Activated CD8-positive, alpha-beta memory T cell treated with anti-CD3 and anti-CD28 coated beads, Interleukin-2, amount 50 U/mL, for 4 hours (primary cell): Measurements from ENCODE around the gene IL1RAPL1.

Experiments
- DNase-seq: peaks from one replicate; pipeline ENCODE4 v3.0.0-alpha.2; 2020

IL1RAPL1 gene

DNA sequence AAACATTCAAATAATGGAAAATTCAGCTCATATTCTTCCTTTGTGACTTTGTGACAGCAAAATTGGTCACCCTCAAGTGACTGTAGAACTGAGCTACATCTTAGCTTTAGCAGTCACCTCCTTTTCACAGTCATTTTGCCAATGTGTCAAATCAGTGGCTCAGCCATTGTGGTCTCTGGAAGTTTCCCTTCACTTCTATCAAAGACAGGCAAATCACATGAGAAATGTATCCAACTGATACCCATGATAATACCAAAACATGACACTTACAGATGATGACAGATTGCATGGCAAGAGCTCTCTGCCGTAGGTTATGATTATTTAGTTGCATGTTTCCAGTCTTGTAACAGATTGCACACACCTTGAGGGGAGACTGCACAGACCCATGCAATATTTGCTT, 1078.3 kb downstream of the IL1RAPL1 start:
- DNase-seq = no peak

DNA sequence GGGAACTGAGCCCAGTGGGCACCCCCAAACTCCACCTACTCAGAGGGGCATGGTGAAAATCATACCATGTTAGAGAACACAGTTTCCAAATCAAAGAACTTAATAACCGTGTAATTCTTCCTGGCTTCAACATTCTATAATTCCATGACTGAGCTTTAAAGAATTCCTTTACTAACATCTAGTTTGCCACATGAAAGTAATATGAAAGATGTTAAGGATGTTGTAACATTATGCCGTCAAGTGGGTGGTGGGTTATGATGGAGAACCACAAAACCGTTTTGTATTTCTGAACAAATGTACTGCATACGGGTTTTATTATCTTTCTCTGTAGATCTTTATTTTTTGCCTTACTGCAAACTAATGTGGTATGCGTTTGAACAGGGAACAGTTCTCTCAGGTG, 1079.1 kb downstream of the IL1RAPL1 start:
- DNase-seq = no peak

DNA sequence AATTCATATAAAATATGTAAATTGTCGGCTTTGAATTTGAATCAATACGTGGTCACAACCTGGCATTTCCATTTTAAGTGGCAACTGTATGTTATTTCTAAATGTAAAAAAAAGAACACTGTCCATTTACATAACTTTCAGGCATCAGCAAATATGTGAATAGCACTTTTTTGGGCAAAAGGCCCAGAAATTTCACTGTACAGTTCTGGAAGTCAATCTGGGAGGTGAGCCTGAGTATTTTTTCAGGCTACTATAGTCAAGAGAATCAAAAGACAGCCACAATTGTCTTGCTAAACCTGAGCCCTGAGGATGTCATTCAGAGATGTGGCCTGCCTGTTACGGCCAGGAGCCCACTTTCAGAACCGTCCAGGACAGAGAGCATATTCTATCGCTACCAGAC, 1084.2 kb downstream of the IL1RAPL1 start:
- DNase-seq = no peak

DNA sequence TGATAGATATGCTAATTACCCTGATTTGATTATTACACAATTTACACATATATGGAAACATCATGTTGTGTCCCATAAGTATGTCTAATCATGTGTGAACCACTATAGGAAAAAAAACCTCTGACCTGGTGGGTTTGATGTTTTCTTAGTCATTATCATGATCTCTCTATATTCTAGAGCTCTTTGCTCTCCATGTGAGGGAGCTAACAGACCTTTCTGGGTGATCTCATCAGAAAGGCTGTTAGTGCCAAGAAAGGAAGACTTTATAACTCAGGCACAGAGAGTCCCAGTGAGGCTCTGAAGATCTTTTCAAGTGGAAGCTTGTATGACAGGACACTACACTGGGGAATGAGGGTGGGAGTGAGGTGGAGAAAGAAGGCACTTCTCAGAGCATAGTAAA, 1100.4 kb downstream of the IL1RAPL1 start:
- DNase-seq = no peak

DNA sequence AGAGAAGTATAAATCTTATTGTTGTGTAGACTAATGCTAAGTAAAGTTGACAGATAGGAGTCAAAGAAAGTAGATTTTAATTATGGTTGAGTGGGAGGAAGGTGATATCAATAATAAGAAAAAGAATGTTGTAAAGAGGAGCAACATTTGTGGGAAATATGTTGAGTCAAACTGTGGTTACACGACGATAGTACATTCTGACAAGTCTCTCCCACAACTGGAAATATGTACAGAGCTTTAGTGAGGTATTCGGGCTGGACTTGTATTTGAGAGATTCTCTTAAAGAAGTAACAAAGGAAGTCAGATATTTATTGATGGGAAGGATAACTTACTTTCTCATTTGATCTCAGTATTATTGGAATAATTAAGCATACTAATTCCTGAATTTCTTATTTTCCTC, 1102.8 kb downstream of the IL1RAPL1 start:
- no peak for DNase-seq

DNA sequence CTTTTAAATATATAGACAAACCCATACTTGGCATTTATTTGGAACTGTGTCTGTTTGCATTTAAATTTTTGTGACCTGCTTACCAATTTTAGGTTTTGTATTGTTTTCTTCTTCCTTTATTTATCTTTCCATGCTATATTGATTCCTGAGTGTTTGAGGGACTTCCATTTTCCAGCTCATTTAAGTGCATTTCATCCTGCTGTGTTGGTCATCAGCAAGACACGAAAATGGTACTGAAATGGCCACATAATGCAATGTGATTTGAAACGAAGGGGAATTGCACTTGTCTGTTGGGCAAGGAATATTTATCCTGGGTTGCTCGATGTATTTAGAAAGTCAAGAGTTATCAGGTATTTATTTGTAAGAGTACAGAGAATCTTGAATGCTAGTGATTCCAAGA, 1103.8 kb downstream of the IL1RAPL1 start:
- no peak for DNase-seq

DNA sequence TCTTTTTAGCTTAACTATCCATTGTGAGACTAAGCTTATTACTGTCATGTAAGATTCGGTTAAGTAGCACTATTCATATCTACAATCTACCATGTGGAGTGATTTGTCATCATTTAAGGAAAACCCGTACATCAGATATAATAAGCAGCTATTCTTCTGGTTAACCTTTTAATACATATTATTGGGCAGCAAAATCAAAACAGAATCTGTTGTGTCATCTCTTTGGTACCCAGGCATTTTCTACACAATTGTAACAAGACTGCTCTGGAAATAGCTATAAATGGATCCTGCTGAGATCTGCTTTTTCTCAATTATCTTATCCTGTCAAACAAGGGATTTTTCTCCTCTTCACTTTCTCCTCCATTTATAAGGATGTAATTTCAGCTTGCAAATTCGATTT, 1106.7 kb downstream of the IL1RAPL1 start:
- no peak for DNase-seq

DNA sequence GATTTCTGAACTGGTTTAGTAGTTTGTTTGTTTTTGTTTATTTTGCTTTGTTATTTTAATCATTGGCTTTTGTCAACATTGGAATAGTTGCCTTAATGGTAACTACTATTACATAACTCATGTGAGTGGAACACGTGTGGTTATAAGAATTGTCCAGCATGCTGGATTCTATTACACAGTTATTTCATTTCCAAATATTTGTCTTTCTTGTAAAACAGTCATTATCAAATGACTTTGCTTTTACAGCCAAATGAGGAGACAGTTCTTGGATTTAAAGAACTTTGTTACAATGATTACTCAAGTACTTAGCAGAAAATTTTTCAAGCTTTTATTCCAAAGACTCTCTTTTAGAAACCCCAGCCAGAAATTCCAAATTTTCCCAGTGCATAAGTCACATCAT, 1112.0 kb downstream of the IL1RAPL1 start:
- no peak for DNase-seq

DNA sequence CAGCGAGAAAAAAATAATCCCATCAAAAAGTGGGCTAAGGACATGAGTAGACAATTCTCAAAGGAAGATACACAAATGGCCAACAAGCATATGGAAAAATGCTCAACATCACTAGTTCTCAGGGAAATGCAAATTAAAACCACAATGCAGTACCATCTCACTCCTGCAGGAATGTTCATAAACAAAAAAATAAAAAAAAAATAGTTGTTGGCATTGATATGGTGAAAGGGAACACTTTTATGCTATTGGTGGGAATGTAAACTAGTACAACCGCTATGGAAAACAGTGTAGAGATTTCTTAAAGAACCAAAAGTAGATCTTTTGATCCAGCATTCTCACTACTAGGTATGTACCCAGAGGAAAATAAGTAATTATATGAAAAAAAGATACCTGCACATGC, 1119.8 kb downstream of the IL1RAPL1 start:
- no peak for DNase-seq

DNA sequence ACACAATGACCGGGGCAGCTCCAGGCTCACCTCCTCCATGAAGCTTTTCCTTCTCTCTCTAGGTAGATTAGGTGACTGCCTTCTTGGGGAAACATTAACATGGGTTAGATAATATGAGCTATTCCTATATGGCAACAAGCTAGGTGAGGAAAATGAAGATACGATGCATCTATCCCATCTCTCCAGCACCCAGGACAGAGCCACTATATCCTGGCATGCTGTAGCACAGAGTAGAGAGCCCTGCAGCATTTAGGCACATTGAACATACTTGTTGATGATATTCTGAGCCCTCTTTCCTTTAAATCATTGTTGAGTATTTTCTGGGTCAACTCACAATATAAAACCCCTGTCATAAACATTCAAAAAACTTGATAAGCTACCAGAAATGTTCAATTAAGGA, 1133.9 kb downstream of the IL1RAPL1 start:
- no peak for DNase-seq

DNA sequence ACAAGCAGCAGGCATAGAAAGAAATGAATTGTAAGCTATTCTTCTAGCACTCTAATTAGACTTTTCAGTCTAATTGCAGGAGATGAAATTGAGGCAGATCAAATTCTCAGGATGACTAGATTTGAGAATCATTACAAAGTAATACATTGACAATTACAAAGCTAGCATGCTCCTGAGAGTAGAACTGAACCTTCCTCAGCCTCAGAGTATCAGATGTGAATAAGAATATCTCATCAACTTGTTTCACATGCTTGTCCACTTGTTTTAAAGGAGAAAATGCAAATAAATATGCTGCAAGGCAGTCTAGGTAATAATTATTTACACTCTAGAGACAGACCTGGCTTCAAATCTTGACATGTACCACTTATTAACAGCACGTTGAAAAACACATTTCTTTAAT, 1137.1 kb downstream of the IL1RAPL1 start:
- no peak for DNase-seq

DNA sequence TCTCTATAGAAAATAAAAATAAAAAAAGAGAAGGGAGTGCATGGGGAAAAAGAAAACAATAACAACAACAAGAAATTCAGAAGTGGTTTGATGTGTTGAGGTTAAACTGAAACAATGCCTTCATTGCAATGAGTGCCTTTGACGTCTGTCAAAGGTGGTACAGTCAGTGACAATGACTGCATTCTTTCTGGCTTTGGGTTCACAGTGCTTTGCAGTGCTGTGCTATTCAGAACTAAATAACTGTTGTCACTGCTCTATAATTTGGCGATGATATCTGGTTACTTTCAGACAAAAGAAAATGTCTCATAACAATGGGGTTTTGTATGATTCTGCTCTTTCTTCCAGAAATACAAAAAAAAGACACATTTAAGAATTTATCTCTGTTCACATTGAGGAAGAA, 1139.6 kb downstream of the IL1RAPL1 start:
- no peak for DNase-seq

DNA sequence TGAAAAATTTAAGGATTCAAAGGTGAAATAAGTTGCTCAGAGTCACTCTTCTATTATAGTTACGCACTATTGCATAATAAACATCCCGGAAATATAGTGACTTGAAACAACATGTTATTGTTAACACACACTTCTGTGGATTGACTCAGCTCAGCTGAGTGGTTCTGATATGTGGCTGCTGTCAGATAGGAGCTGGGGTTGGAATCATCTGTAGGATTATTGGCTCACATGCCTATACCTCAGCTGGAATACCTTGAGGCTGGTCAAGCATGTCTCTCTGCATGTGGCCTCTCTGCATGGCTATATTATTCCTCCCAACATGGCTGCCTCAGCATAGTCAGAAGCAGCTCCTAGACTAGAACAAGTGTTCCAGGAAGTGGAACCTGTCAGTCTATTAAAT, 1141.4 kb downstream of the IL1RAPL1 start:
- DNase-seq = no peak

DNA sequence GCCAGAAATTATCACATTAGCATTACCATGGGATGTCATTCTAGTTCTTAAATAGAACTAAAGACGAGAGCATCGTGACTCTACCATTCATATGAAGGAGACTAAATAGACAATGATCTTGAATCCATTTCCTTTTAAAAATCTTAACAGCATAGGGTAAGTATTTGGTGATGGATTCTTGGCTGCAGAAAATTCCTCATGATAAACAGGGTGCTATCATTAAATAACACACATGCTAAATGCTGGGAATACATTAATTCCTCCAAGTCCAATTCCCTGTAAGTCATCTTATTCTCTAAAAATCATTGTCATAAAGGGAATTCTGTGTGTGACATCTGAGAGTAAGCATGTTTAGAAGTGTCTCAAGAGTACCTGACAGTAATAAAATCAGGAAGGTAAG, 1157.7 kb downstream of the IL1RAPL1 start:
- no peak for DNase-seq

DNA sequence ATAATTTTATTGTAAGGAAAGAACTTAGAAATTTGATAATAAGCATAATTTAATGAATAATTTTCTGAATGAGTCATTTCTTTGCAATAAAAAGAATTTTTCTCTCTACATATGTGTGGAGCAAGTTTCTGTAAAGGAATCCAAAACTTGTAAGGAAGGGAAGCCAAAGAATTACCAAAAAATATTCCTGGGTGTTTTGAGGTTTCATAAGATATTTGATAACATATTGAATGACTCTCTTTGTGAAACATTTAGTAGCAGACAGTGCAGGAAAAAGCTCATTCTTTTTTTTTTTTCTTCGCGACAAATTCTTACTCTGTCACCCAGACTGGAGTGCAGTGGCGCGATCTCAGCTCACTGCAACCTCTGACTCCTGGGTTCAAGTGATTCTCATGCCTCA, 1159.1 kb downstream of the IL1RAPL1 start:
- DNase-seq = no peak

DNA sequence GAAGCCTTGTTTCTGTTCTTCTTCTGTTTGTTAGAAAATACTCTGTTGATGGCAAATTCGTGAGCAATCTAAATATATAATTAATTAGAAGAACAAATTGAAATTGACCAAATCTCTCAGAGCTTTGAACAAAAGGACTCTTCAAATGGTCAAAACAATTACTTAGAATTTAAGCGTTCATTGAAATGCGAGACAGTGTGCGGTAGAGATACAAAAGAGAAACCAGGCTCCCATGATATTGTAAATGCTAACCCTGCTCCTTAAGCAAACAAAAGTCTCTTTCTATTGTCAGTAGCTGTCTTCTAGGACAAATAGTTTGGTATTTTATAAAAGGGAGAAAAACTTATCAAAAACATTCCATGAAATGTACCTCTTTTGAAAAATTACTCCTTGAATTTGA, 1174.8 kb downstream of the IL1RAPL1 start:
- DNase-seq = no peak

DNA sequence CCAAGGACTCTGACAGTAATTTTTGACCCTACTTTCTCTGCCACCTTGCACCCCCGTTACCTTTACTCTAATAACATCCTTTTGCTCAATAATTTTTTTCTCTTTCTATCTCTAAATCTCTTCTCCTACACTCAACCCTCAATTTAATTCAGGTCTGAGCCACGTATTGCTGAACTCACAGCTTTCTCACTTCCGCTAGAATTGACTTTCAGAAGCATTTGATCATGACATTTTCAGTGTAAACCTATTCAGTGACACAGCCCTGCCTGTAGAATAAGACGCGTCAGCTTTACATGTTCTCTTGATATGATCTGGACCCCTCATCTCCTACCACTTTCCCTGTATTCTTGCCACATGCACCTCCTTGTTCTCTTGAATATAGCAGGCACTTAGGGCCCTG, 1188.6 kb downstream of the IL1RAPL1 start:
- no peak for DNase-seq

DNA sequence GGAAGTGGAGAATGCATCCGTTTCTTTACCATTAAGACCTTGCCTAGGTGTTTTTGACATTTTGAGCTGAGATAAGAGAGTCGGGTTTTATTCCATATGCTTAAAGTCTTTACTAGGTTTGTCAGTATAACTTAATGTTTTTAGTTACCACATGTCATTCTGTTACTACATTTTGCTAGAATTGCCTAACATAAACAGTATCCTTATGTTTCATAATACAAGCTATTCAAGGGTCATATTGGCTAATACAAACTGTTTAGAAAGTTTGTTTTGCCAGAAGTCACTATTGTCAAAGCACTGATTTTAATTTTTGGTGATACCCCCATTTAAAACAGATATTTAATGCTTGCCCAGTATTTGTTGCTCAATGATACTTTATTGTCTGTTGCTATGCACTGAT, 1200.4 kb downstream of the IL1RAPL1 start:
- no peak for DNase-seq

DNA sequence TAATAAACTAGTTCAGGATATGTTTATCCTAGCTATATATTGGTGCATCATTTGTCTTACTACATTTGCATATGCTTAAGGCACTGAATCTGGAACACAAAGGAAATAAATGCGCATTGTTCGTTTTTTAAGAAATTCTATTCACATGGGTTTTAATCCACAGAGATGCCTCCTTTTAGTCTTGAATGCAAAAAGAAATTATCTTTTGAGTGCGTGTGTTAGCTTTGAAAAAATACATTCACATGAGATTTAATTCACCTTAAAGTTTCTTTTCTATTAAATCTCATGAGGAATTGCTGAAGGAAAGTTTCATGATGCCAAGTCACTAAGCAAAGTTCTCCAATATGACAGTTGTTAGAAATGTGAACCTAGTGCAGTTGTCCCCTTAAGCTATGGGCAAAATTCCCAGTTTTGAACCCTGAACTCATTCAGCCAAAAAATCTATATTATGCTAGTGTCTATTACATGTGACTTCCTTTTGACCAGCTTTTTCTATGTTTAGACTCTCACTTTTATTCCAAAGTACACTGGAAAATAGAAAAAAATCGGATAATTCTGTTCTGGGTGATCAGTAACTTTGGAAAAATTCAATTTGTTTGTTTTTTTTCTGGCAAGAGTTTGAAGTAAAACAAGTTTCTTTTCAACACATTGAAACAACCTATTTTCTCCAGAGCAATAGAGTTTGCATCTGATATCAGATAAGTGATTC, 1201.9 kb downstream of the IL1RAPL1 start:
- DNase-seq = no peak

DNA sequence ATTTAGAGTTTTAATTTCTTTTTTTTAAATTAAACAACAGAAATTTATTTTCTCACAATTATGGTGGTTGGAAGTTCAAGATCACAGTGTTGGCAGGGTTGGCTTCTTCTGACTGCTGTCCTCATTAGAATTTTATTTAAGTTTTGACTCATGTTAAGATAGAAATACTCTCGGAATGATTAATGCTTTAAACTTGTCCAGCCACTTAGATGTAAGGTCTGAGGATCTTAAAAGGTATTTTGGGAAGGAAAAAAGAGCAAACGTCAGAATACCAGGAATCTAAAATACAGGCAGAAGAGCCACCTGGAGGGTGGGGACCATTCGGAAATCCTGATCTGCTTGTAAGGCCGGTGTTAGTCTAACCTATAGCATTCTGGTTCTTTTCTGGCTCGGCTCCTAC, 1205.1 kb downstream of the IL1RAPL1 start:
- no peak for DNase-seq

DNA sequence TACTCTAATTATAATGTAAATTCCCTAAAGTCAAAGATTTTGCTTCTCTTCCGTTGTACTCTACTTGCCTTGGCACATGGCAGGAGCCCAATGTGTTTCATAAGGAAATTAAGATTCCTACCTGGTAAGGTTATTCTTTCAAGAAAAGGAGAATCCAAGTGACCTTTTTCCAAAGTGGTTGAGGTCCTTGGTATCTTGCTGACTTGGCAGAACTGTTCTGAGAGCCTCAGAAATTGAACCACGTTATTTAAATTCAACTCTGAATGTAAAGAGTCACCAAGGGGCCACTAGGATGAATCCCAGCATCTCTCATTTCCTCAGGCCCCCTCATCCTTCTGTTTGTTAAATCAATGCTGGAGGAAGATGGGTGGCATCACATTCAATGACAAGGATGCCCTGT, 1209.9 kb downstream of the IL1RAPL1 start:
- DNase-seq = no peak

DNA sequence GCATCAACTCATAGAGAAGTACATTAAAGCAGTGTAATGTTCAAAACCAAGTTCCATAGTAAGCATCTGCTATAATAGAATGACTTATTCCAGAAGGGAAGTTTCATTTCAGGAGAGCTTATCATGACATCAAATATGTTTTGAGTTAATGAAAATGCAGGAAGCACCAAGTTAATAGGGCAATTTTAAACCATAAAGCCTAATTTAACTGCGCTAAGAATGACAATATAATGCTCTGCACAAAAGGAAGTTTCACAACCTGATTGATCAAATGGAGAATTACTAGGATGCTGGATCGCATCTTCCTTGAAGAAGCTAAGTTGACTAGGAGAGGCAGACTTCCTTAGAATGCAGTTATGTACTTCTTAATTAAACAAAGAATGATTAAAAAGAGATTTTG, 1211.2 kb downstream of the IL1RAPL1 start:
- no peak for DNase-seq

DNA sequence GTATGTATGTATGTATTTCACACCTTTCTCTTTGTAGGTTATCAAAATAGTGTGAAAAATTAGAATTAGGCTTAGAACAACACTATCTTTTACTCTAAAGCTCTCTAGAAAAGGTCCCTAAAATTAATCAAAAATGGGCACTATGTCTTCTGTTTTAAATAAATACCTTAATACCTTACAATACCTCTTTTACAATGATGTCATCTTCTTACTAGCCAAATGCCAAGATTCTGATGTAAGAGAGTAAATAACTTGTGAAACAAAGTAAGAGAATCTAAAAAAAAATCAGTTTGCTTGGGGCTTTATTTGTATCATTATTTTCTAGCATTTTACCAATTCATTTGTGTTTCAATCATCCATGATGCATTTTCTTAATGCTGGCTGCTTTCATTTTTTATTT, 1225.9 kb downstream of the IL1RAPL1 start:
- DNase-seq = no peak

DNA sequence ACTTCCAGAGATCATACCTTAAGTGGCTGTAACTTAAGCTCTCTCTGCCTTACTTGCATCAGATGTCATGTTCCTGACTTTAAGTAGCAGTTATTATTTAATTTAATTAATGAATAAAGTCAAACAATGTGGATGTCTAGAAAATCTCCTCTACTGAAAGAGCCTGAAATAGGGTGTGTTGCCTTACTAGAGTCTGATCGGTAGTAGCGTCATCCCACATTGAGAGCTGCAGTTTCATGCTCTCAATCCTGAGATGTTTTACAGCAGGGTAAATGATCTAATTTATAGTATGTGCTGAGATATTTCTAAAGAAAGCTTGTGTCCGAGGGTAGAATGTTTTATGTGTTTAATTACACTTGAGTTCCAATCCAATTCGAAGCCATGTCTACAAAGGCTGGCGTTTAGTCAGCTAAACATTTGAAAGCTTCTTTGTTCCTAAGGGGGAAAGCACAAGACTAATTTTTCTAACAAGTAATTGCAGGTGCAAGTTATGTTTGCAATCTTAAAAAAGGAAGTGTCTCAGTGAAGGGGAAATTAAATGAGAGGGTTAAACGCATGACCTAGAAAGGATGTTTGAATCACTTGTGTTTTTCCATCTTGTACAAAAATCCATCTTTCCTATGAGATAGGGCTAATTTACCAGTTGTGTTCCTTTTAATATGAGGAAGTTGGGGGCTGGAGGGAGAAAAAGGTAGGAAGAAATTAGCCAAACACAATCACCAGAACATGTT, 1237.1 kb downstream of the IL1RAPL1 start:
- DNase-seq = no peak

DNA sequence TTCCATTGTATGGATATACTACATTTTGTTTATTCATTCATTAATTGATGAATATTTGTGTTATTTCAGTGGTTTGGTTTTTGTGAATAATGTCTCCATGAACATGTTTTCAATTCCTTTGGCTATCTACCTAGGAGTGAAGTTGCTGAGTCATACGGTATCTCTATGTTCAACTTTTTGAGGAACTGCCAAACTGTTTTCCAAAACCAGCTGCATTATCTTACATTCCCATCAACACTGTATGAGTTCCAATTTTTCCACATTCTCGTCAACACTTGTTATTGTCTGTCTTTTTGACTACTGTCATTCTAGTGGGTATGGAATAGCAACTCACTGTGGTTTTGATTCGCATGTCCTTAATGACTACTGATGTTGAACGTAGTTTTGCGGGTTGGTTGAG, 1239.5 kb downstream of the IL1RAPL1 start:
- no peak for DNase-seq
